Measurements from ENCODE around the gene PCDHGC5.

PCDHGC5 gene

DNA sequence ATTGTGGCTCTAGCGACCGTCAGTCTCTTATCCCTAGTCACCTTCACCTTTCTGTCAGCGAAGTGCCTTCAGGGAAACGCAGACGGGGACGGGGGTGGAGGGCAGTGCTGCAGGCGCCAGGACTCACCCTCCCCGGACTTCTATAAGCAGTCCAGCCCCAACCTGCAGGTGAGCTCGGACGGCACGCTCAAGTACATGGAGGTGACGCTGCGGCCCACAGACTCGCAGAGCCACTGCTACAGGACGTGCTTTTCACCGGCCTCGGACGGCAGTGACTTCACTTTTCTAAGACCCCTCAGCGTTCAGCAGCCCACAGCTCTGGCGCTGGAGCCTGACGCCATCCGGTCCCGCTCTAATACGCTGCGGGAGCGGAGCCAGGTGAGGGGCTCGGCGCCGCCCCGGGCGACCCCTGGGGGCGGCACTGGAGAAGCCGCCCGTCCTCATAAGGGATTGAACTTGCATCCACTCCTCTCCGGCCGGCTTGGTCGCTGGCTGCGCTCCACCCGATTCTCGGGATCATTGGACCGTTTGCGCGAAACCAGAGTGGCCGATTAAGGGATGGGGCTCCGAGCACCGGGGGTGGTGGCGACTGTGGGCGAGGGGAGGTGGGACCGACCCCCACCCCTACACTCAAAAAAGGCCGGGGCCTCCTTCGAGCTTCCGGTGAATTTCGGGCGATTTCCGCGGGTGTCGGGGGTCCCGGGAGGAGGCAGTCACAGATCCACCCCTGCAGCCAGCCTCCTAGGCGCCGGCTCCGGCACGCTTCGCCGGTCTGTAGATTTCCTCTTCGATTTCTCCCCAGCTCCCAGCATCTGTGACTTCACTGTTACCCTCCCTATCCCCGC lies 2.7 kb downstream of the PCDHGC5 start:
- DNase-seq, result no peak

DNA sequence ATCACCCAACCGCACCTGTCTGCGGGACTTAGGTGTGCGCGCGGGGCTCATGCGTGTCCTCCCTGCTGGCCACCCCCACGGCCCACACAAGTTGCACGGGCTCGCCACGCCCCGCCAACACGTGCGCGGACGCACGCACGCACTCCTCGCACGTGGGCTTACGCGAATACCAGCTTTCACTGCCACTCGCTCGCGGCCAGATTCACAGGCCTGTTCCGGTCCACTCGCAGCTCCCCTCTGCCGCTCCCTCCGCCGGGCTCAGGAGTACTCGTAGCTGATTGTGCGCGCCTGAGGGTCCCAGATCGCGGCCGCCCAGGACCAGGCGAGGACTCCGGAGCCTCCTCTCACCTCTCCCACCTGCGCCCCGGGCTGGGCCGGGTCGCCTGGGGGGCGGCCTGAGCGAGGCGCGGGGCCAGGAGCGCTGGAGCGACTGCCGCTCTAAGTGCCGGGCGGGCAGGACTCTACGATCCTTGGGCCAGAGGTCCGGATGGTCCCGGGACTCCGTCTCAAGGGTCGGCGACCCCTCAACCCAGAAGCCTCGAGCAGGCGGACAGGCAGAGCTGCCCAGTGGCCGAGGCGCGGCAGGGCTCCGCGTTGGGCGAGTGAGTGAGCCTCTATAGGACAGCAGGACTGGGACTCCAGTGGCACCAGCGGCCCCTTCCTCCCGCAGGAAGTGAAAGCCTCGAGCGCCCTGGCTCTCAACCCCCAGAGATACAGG lies 3.4 kb downstream of the PCDHGC5 start:
- no peak for DNase-seq

DNA sequence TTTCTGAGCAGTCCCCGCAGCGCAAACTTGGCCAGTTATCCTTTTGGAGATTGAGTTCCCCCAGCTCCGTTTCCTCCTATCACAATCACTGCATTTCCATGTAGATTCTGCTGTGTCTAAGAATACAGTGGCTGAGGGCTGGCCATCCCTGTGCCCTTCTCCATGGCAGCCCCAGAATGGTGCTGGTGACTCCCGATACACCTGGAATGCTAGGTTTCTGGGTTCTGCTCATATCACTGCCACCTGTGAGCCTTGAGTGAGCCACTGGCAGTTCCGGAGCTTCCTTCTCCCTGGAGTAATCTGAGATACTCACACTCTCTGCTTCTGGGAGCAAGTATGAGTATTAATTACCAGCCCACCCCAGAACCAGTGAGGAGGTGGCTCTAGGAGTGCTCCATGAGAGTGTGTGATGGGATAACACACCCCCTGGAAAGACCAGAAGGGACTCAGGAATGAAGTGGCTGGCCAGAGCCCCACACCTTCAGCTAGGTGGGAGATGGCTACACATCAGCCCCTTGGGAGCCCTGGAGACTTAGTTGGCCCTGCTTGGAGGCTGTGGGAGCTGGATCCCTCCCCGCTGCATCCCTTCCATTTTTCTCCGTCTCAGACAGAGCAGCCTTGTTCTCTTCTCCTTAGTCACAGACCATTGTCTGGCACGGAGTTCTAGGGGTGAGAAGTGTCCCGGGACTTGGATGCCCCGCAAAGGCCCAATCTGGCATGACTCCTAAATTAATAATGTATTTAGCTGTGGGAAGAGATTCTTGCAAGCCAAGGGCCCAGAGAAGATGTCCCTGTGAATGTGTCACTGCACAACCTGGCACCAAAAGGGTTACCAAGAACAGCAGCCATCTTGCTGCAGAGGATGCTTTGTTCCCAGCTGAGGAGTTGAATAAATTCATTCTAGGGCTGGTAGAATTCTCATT lies 4.9 kb downstream of the PCDHGC5 start:
- no peak for DNase-seq

DNA sequence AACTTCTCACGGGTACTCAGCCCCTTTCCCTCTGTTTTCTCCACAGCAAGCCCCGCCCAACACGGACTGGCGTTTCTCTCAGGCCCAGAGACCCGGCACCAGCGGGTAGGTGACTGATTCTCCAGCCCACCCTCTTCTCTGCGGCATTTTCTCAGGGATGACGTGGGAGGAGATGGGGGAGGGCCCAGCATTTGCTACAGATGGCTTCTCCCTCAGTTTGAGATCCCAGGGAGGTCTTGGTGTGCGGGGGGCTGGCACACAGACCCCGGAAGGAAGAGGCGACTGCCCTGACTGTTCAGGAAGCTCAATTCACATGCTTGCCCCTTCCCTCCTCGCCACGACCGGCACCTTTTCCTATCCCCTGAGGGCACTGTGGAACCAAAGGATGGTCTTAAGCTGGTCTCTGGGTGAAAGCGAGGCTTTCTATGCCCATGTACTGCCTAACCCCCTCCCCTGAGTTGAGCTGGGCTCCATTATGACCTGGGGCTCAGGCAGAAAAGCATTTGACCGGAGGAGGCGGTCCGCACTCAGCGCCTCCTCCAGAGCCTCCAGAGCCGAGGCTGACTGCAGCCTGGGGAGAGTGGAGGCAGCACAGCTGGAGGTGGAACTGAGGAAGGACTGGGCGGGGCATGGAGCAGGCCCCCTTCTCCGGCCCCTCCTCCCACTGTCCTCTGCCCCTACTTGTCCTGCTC lies 6.0 kb downstream of the PCDHGC5 start:
- DNase-seq, result no peak

DNA sequence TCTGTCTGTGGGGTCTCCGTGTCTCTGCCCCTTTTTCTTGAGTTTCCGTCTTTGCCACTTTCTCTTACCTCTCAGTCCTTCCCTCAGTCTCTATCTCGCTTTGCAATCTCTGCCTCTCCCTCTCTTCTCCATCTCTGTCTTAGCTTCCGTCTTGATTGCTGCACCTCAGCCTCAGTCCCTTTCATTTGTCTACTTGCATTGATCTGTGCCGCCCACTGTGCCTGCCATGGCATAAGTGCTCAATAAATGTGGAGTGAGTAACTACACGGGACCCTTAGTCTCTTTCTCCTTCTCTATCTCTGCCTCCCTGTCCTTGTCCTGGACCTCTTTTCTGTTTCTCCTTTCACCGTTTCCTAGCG lies 6.6 kb downstream of the PCDHGC5 start:
- no peak for DNase-seq

DNA sequence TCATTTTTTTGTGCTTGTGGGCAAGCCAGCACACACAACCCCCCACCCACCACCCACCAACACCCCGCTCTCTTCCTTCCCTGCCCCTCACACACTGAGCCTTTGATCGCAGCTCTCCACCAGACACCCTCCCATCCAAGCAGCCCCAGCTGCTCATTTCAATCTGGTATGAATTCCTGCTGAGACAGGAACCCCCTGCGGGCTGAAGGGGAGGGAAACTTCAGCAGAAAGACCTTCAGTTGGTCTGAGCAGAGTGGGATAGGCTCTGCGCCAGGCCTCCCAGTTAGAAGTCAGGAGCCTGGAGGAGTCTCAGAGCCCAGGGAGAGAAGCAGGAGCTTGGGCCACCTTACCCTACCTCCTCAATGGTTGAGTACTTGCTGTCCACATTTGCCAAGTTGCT lies 7.2 kb downstream of the PCDHGC5 start:
- DNase-seq, result peak; percentile 28

DNA sequence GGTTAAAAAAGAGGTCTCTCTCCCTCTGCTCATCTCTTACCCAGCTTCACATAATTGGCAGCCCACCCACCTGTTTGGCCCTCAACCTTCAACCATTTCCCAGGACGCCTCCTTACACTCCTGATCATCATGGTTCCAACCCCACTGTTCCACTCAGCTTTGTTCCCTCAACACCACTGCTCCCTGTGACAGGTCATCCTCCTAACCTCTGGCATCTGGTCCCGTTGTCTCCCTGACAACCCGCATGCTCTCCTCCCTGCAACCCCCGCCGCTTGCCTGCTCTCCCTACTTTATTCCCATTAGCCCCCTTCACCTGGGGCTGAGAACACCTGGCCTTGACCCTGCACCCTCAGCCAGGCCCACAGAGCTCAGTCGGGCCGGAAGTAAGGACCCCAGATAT lies 12.9 kb downstream of the PCDHGC5 start:
- DNase-seq, result no peak

DNA sequence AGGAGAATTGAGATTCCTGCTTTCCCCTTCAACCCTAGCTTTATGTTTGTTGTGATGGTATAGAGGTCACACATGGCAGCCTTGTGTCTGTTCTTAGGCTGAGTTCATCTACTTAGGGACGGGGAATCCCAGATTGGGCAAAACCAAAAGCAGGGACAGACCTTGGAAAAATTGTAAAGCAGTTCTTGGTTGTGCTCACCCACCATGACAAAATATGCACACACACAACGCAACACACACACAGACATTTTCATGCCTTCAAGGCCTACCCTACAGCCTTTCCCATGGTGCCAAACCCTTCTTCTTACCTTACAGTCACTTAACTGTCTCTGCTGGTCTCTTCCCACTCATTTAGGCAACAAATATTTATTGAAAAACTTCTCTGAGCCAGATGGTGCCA lies 14.8 kb downstream of the PCDHGC5 start:
- peak; percentile 19 for DNase-seq

DNA sequence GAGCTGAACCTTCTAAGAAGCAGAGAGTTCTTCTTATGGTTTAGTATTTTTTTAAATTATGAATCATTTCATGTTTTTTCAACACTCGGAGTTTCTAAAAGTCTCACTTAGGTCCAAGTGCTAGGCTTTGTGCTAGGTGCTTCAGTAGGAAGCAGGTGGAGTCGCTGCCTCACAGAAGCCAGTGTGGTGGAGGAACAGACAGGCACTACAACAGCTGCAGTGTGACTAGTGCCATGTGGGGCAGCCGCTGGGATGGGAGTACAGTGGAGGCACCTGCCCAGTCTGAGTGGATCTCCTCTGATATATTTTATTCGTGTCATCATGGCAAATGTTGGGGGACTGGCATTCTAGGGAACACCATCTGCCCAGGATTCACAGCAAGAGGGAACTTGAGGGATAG lies 15.3 kb downstream of the PCDHGC5 start:
- DNase-seq, result no peak

DNA sequence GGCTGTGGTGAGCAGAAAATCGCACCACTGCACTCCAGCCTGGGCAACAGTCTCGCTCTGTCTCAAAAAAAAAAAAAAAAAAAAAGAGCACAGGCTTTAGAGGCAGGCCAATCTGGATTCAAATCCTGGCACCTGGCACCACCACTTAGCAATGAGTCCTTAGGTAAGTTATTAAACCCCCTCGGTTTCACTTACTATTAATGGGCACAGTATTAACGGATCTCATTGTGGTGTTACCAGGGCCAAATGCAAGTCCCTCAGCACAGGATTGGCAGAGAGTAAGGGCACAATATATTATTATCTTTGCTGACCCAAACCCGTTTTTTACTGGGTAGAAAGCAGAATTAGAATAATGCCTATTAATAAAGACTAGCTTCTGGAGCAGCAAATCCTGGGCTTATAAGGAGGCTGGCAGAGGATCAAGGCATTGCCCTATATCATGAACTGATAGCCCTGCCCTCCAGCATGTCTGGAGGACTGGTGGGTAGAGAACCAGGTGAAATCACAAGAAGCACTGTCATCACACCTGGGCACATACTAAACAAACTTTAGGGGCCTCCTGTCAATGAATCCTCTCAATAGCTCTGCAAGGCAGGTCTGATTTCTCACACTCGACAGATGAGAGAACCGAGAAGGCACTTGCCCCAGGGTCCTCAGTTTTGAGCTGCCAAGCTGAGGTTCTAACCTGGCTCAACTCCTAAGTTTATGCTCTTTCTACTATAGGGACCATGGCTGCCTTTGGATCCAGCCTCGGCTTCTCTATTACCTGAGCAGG lies 17.7 kb downstream of the PCDHGC5 start:
- no peak for DNase-seq

DNA sequence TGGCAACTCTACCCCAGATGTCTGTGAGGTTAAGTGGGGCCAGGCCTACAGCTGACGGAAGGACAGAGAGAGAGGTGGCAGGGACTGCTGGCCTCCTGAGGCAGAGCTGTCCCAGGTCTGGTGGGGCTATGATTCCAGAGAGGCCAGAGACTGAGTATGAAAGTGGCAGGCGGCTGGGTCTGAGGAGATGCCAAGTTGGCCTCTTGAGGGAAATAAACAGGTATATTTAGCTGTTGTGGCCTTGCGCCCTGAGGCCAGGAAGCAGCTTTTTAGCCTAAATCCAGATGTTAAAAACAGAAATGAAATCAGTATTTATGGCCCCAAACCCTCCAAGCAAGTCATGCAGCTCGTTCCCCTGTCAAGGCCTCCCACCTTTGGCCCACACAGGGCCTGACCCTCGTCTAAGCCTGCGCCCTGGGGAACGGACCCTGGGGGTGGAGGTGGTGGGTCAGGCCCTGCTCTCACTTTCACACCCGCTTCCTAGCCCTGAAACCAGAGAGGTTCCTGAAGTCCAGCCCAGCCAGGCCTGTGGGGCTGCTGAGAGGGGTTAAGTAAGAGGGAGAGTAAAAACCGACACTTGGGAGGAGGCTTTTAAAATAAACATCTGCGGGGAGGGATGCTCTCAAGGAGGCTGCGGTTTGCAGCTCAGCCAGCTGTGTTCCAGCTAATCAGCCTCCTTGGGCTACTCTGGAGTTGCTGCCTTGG lies 18.7 kb downstream of the PCDHGC5 start:
- DNase-seq, result no peak

DNA sequence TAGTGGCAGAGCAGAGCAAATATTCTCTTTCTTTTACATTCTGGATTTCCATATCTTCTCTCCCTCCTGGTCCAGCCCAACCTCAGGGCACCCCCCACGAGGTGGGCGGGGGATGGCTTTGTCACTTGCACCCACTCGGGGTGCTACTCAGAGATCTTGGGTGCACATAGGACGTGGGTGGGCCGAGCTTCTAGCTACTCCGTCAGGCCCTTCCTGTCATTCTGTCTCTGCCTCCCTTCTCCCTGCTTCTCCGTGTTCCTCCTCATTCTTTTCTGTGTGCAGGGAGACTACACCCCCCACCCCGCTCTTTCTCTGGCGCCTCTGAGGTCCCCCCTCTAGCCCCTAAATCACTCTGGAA lies 19.5 kb downstream of the PCDHGC5 start:
- DNase-seq, result no peak

DNA sequence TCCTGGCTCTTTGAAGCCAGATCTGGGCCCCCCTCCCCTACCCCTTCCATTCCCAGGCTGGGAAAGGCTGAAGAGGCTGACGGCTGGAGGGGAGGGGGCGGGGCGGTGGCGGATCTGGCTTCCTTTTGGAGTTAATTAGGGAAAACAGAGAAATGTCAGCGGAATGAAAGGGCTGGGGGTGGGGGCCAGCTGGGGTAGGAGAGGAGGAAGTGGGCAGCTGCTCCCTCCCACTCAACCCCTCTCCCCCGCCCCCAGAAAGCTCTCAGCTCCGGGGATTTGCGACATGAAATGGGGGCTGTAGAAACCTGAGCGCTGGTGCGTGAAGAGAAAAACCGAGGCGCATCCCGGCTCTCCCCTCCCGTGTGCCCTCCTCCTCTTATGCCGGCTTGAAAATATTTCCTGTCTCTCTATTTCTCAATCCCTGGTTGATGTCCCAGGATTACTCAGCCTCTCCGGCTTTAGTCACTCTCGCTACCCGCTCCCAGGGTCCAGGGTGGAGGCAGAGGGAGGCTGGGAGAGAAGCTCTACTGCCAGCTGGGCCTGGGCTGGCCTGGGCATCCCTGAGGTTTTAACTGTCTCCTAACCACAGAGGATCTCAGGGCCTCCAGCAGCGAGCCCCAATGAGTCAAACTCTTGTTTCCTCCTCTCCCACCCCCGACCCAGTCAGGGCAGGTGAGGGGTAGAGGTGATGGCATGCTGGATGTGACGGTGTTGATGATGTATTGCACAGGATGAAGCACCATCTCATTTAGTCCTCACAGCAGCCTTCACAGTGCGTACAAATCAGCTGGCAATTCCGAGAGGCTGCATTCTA lies 20.1 kb downstream of the PCDHGC5 start:
- peak; percentile 33 for DNase-seq

DNA sequence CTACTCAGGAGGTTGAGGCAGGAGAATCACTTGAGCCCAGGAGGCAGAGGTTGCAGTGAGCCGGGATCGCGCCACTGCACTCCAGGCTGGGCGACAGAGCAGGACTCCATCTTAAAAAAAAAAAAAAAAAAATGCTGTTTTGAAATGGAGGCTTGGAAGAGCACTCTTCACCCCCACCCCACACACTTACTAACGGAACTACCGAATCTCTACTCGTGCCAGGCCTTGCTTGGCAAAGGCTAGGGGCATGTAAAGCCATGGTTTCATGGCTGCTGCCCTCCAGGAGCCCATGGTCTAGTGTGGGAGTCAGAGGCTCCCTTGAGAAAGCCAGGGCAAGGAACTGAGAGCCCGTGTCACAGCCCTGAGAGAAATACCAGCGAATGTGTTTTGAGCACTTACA lies 21.3 kb downstream of the PCDHGC5 start:
- DNase-seq, result no peak

DNA sequence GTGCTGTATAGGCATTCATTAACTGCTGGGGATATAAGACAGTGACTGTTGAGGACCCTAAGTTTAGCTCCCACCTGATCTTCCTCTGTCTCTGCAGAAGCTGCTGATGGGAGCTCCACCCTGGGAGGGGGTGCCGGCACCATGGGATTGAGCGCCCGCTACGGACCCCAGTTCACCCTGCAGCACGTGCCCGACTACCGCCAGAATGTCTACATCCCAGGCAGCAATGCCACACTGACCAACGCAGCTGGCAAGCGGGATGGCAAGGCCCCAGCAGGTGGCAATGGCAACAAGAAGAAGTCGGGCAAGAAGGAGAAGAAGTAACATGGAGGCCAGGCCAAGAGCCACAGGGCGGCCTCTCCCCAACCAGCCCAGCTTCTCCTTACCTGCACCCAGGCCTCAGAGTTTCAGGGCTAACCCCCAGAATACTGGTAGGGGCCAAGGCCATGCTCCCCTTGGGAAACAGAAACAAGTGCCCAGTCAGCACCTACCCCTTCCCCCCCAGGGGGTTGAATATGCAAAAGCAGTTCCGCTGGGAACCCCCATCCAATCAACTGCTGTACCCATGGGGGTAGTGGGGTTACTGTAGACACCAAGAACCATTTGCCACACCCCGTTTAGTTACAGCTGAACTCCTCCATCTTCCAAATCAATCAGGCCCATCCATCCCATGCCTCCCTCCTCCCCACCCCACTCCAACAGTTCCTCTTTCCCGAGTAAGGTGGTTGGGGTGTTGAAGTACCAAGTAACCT lies 22.1 kb downstream of the PCDHGC5 start:
- no peak for DNase-seq

DNA sequence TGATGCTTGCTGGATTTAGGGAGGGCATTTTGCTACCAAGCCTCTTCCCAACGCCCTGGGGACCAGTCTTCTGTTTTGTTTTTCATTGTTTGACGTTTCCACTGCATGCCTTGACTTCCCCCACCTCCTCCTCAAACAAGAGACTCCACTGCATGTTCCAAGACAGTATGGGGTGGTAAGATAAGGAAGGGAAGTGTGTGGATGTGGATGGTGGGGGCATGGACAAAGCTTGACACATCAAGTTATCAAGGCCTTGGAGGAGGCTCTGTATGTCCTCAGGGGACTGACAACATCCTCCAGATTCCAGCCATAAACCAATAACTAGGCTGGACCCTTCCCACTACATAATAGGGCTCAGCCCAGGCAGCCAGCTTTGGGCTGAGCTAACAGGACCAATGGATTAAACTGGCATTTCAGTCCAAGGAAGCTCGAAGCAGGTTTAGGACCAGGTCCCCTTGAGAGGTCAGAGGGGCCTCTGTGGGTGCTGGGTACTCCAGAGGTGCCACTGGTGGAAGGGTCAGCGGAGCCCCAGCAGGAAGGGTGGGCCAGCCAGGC lies 23.0 kb downstream of the PCDHGC5 start:
- DNase-seq, result no peak

DNA sequence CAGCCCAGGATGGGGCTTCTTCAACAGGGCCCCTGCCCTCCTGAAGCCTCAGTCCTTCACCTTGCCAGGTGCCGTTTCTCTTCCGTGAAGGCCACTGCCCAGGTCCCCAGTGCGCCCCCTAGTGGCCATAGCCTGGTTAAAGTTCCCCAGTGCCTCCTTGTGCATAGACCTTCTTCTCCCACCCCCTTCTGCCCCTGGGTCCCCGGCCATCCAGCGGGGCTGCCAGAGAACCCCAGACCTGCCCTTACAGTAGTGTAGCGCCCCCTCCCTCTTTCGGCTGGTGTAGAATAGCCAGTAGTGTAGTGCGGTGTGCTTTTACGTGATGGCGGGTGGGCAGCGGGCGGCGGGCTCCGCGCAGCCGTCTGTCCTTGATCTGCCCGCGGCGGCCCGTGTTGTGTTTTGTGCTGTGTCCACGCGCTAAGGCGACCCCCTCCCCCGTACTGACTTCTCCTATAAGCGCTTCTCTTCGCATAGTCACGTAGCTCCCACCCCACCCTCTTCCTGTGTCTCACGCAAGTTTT lies 23.6 kb downstream of the PCDHGC5 start:
- DNase-seq, result no peak

DNA sequence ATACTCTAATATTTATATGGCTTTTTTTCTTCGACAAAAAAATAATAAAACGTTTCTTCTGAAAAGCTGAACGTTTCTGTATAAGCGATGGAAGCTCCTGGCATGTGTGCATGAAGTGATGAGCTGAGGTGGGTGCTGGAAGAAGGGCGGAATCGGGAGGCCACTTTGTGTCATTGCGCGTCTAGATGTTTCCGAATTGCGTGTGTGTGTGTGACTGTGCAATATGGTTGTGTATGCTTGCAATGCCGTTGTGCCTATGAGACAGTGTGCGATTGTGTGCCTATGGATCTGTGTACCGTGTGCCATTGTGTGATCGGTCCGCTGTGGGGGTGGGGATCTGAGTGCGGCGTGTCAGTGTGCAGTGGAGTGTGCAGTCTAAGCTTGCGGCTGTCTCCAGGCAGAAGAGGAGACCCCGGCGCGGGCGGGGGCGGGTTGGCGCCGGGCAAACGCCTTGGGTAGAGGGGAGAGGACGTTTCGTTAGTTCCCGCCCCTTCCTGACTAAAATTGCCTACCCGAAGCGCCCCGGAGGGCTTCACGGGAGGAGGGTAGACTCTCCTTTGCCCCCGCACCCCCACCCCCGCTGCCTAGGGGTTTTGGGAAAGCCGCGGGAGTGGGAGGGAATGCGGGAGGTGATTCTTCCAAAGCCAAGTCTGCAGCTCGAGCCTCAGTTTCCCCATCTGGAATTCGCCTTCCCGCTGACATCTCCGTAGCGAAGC lies 24.2 kb downstream of the PCDHGC5 start:
- DNase-seq, result no peak
